Gastrocnemius medialis (tissue), 4 donors: ENCODE measurements around the gene UTRN. TPM values are rescaled to one million over a fixed set of nuclear protein-coding genes. Genes with fewer than 3 reads are reported as not detected.

Source experiments
- ATAC-seq, 2 donors: fragments of 150-250 bp; one replicate each; pipeline ENCODE4 v1.9.1; 2016
- DNase-seq, 2 donors: peaks; one replicate each; pipeline ENCODE4 v3.0.0-alpha.2; 2019
- H3K27ac ChIP-seq, 4 donors: fragments of 200-600 bp; sonication (generic); 1 replicate in 1 of 4; 2 replicates in 3 of 4; pipeline ENCODE4 v1.5.1; 2016 to 2018; ENCODE audit warnings: mild to moderate bottlenecking in 2 of 4, moderate library complexity in 1 of 4
- H3K27me3 ChIP-seq, 3 donors: fragments of 200-600 bp; sonication (generic) in 2 of 3; 1 replicate in 1 of 3; 2 replicates in 2 of 3; pipeline versions ENCODE4 v1.5.1 to v1.6.0; 2016 to 2019; ENCODE audit warnings: mild to moderate bottlenecking in 1 of 3, moderate library complexity in 1 of 3
- H3K36me3 ChIP-seq, 2 donors: fragments of 200-600 bp; sonication (generic) in 1 of 2; one replicate each; pipeline ENCODE4 v1.5.1; 2017 to 2018
- H3K4me1 ChIP-seq, 2 donors: fragments of 200-600 bp; sonication (generic) in 1 of 2; one replicate each; pipeline ENCODE4 v1.5.1; 2016 to 2017; ENCODE audit warnings: mild to moderate bottlenecking in 2 of 2
- H3K4me3 ChIP-seq, 4 donors: fragments of 200-600 bp; sonication (generic) in 3 of 4; 1 replicate in 1 of 4; 2 replicates in 3 of 4; pipeline ENCODE4 v1.5.1; 2016 to 2019; ENCODE audit warnings: mild to moderate bottlenecking in 2 of 4
- H3K9me3 ChIP-seq, 3 donors: fragments of 200-600 bp; sonication (generic) in 2 of 3; 1 replicate in 1 of 3; 2 replicates in 2 of 3; pipeline ENCODE4 v1.5.1; 2016 to 2019
- CTCF ChIP-seq, 5 experiments: fragments of 450-650 bp in 3 of 5; fragments of 200-600 bp in 2 of 5; sonication (generic) in 2 of 5; IDR thresholded peaks in 4 of 5; conservative IDR thresholded peaks in 1 of 5; 1 replicate in 4 of 5; 2 replicates in 1 of 5; pipeline ENCODE4 v1.5.1; 2016 to 2019; ENCODE audit warnings: antibody characterized with exemption in 5 of 5, mild to moderate bottlenecking in 3 of 5, moderate library complexity in 3 of 5
- POLR2A ChIP-seq, 2 donors: fragments of 450-650 bp; IDR thresholded peaks; one replicate each; pipeline ENCODE4 v1.6.1; 2017; ENCODE audit warnings: antibody characterized with exemption in 2 of 2, mild to moderate bottlenecking in 2 of 2, moderate library complexity in 2 of 2
- in situ Hi-C, 4 donors: fragments of 200-750 bp; cut with MboI; loops; one replicate each; pipeline versions ENCODE4 v1.15.0 to v1.8.0; 2017; ENCODE audit warnings: low sequenced_read_pairs in 4 of 4
- intact Hi-C: fragments of 100-400 bp; cut with DNase I; formaldehyde crosslinking; loops from one replicate; pipeline ENCODE4 v1.15.1; 2023; ENCODE audit warnings: low total_unique reads
- total RNA-seq, 4 donors: library from RNA; depleted of rRNA; stranded (reverse); fragments of >200 nt; gene quantifications; one replicate each; pipeline versions ENCODE4 v1.1.0 to v1.2.3, GENCODE V29; 2016

UTRN gene
- total RNA-seq, 4 donors from 2014 or later: 24.1 to 66.3 (median 40.1) TPM

- Histone ChIP-seq H3K9me3 (no peaks in the 10 kb centered on the region), H3K27ac (no peak overlapping the region), H3K36me3 (no peaks in the 10 kb centered on the region), H3K4me3 (no peak overlapping the region), H3K27me3 (no peaks in the 10 kb centered on the region), H3K4me1 (peaks cover 16 to 19% of the 10 kb centered on the region in 2 donors)
- TF ChIP-seq POLR2A (IDR thresholded peaks at IDR 0.05) (no peak), CTCF (IDR thresholded peaks at IDR 0.05 in 4 of 5, conservative IDR thresholded peaks at IDR 0.05 in 1 of 5) (no peak)
- in situ Hi-C loops: no loop called here
- ATAC-seq: no peak
- no peak for DNase-seq
- intact Hi-C loops: no loop called here
Observed at GRCh38 chr6:144319211-144319610, 34.1 kb downstream of the UTRN start.

GRCh38 chr6:144320741-144321140 lies 35.6 kb downstream of the UTRN start:
- peaks cover 4 to 6% of the 10 kb centered on the region in 2 donors for H3K4me1 ChIP-seq
- H3K9me3 ChIP-seq: no peaks in the 10 kb centered on the region
- H3K27ac ChIP-seq: no peak overlapping the region
- in situ Hi-C loops (no loop called here), intact Hi-C loops (no loop called here)
- no peak for ATAC-seq
- H3K36me3 ChIP-seq: no peaks in the 10 kb centered on the region
- no peak for DNase-seq
- no peaks in the 10 kb centered on the region for H3K27me3 ChIP-seq
- TF ChIP-seq CTCF (IDR thresholded peaks at IDR 0.05 in 4 of 5, conservative IDR thresholded peaks at IDR 0.05 in 1 of 5) (no peak), POLR2A (IDR thresholded peaks at IDR 0.05) (no peak)
- H3K4me3 ChIP-seq: no peak overlapping the region

GRCh38 chr6:144321839-144322591 lies 36.9 kb downstream of the UTRN start:
- intact Hi-C loops (no loop called here), in situ Hi-C loops (no loop called here)
- TF ChIP-seq CTCF (IDR thresholded peaks at IDR 0.05 in 4 of 5, conservative IDR thresholded peaks at IDR 0.05 in 1 of 5) (no peak), POLR2A (IDR thresholded peaks at IDR 0.05) (no peak)
- no peaks in the 10 kb centered on the region for H3K9me3 ChIP-seq
- no peaks in the 10 kb centered on the region for H3K36me3 ChIP-seq
- H3K27me3 ChIP-seq: no peaks in the 10 kb centered on the region
- no peak for DNase-seq
- peaks cover 7 to 9% of the 10 kb centered on the region in 2 donors for H3K4me1 ChIP-seq
- H3K4me3 ChIP-seq: no peak overlapping the region
- no peak for ATAC-seq
- no peak overlapping the region for H3K27ac ChIP-seq

GRCh38 chr6:144325232-144325631 lies 40.1 kb downstream of the UTRN start:
- in situ Hi-C loops: no loop called here
- Histone ChIP-seq H3K36me3 (no peaks in the 10 kb centered on the region), H3K27me3 (no peaks in the 10 kb centered on the region), H3K4me3 (no peak overlapping the region), H3K27ac (no peak overlapping the region), H3K9me3 (no peaks in the 10 kb centered on the region), H3K4me1 (peaks cover 13 to 16% of the 10 kb centered on the region in 2 donors)
- ATAC-seq (no peak), DNase-seq (no peak)
- TF ChIP-seq POLR2A (IDR thresholded peaks at IDR 0.05) (no peak), CTCF (IDR thresholded peaks at IDR 0.05 in 4 of 5, conservative IDR thresholded peaks at IDR 0.05 in 1 of 5) (no peak)
- intact Hi-C loops: no loop called here
